Fibroblast of the aortic adventitia (primary cell): ENCODE data around the gene PIP5K1B. TPM values are rescaled to one million over a fixed set of nuclear protein-coding genes. Genes with fewer than 3 reads are reported as not detected.

ENCODE experiments used
- DNase-seq: peaks from one replicate; pipeline ENCODE4 v3.0.0-alpha.2; 2010; ENCODE audit warnings: low read depth
- H3K4me3 ChIP-seq: 2 replicates; pipeline ENCODE4 v1.5.1; 2011; ENCODE audit warnings: low read depth, mild to moderate bottlenecking, control low read depth, low read length, moderate library complexity
- total RNA-seq: library from RNA; depleted of rRNA; stranded (reverse); fragments of >200 nt; gene quantifications from 2 replicates; pipeline ENCODE4 v1.2.3, GENCODE V29; 2012; ENCODE audit warnings: low replicate concordance
- TF ChIP-seq, protein P1 (sequence below): IDR thresholded peaks from 2 replicates; pipeline ENCODE4 v1.5.1; 2011; ENCODE audit warnings: mild to moderate bottlenecking, low read length, control low read depth, inconsistent platforms; ENCODE audit not compliant: insufficient read depth

The PIP5K1B gene
- total RNA-seq, 1 donor = not detected

- no peak for DNase-seq
- H3K4me3 ChIP-seq = no peak overlapping the region
- TF ChIP-seq, protein P1, sequence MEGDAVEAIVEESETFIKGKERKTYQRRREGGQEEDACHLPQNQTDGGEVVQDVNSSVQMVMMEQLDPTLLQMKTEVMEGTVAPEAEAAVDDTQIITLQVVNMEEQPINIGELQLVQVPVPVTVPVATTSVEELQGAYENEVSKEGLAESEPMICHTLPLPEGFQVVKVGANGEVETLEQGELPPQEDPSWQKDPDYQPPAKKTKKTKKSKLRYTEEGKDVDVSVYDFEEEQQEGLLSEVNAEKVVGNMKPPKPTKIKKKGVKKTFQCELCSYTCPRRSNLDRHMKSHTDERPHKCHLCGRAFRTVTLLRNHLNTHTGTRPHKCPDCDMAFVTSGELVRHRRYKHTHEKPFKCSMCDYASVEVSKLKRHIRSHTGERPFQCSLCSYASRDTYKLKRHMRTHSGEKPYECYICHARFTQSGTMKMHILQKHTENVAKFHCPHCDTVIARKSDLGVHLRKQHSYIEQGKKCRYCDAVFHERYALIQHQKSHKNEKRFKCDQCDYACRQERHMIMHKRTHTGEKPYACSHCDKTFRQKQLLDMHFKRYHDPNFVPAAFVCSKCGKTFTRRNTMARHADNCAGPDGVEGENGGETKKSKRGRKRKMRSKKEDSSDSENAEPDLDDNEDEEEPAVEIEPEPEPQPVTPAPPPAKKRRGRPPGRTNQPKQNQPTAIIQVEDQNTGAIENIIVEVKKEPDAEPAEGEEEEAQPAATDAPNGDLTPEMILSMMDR = no peak
Measured at GRCh38 chr9:68797116-68797515, 92.1 kb downstream of the PIP5K1B start.

DNA sequence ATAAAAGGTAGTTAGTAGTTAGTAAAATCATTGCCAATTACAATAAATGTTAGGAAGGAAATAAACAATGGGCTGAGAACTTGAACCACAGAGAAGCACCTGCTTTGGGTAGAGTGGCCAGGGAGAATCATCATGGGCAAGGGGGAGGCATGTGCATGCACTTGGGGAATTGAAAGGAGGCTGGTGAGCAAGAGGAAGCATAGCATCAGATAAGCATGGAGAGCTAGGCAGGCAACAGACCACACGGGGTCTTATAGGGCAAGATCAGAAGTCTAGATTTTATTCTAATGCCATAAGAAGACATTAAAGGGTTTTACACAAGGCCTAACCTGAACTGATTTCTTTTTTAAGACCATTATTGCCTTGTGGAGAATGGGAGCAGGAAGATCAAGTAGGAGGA is 93.4 kb downstream of the PIP5K1B start:
- TF ChIP-seq, protein P1 = no peak
- DNase-seq = no peak
- H3K4me3 ChIP-seq = no peak overlapping the region

DNA sequence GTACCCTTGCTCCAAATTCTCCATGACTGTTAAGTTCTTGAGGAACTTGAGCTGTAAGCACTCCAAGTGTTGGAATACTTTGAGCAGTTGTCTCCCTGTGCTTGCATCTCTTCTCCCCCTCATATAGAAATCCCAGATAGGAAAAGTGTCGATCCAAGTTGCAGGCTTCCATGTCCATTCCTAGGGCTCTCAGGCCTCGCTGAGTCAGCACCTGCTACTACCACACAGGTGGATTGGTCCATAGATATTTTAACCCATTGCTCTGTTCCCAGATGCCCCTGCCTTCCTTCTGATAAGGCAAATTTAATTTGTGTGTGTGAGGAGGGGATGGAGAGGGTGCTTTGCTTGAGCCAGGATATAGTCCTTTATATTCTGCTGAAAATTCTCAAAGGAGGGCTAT is 95.8 kb downstream of the PIP5K1B start:
- no peak overlapping the region for H3K4me3 ChIP-seq
- TF ChIP-seq, protein P1 = no peak
- DNase-seq = no peak

- H3K4me3 ChIP-seq = no peak overlapping the region
- TF ChIP-seq, protein P1 = no peak
- no peak for DNase-seq
Measured at GRCh38 chr9:68802525-68803015, 97.5 kb downstream of the PIP5K1B start.

- TF ChIP-seq, protein P1 = no peak
- DNase-seq = no peak
- no peak overlapping the region for H3K4me3 ChIP-seq
Measured at GRCh38 chr9:68804911-68805889, 100.2 kb downstream of the PIP5K1B start.

- TF ChIP-seq, protein P1 = no peak
- H3K4me3 ChIP-seq = no peak overlapping the region
- DNase-seq = no peak
Measured at GRCh38 chr9:68805890-68806517, 101.0 kb downstream of the PIP5K1B start.
